DOHH2 (cell line): ENCODE data around the gene S100A14.

Experiments
- H3F3A ChIP-seq: fragments of 200-600 bp; sonication (generic), shearing (Covaris generic); 2 replicates; pipeline ENCODE4 v1.6.0; 2016; ENCODE audit warnings: antibody characterized with exemption, mild to moderate bottlenecking; ENCODE audit not compliant: control insufficient read depth, insufficient read depth
- H3K27ac ChIP-seq: fragments of 200-600 bp; sonication (generic); 2 replicates; pipeline ENCODE4 v1.5.1; 2014; ENCODE audit warnings: low read depth, mild to moderate bottlenecking, low read length, moderate library complexity
- H3K27me3 ChIP-seq: fragments of 200-600 bp; sonication (generic); 2 replicates; pipeline ENCODE4 v1.6.1; 2014; ENCODE audit warnings: mild to moderate bottlenecking, low read length, mixed read lengths; ENCODE audit not compliant: control insufficient read depth
- H3K36me3 ChIP-seq: fragments of 200-600 bp; sonication (generic); 2 replicates; pipeline ENCODE4 v1.6.1; 2014; ENCODE audit warnings: mild to moderate bottlenecking, low read length, moderate library complexity, mixed read lengths; ENCODE audit not compliant: control insufficient read depth
- H3K4me1 ChIP-seq: fragments of 200-600 bp; sonication (generic); 2 replicates; pipeline ENCODE4 v1.6.1; 2014; ENCODE audit warnings: mild to moderate bottlenecking, low read length, mixed read lengths; ENCODE audit not compliant: control insufficient read depth
- H3K4me2 ChIP-seq: fragments of 200-600 bp; sonication (generic); 2 replicates; pipeline ENCODE4 v1.6.0; 2014; ENCODE audit warnings: mild to moderate bottlenecking, low read length, moderate library complexity
- H3K4me3 ChIP-seq: fragments of 200-600 bp; sonication (generic); 2 replicates; pipeline ENCODE4 v1.5.1; 2014; ENCODE audit warnings: mild to moderate bottlenecking, low read length, mixed read lengths
- H3K79me2 ChIP-seq: fragments of 200-600 bp; sonication (generic); 2 replicates; pipeline ENCODE4 v1.6.1; 2014; ENCODE audit warnings: mild to moderate bottlenecking, low read length, mixed read lengths; ENCODE audit not compliant: control insufficient read depth
- H3K9me2 ChIP-seq: fragments of 200-600 bp; sonication (generic); replicated peaks from 2 replicates; pipeline ENCODE4 v1.6.1; 2014; ENCODE audit warnings: mild to moderate bottlenecking, low read length, mixed read lengths; ENCODE audit not compliant: control insufficient read depth
- H3K9me3 ChIP-seq: fragments of 200-600 bp; sonication (generic); 2 replicates; pipeline ENCODE4 v1.6.1; 2014; ENCODE audit warnings: antibody characterized with exemption, low read length, mixed read lengths; ENCODE audit not compliant: control insufficient read depth, insufficient read depth
- H4K20me1 ChIP-seq: fragments of 200-600 bp; sonication (generic); 2 replicates; pipeline ENCODE4 v1.6.0; 2014; ENCODE audit warnings: low read depth, mild to moderate bottlenecking, antibody characterized with exemption, low read length, moderate library complexity; ENCODE audit not compliant: control insufficient read depth, insufficient read depth
- CTCF ChIP-seq: fragments of 200-600 bp; sonication (generic); IDR thresholded peaks from one replicate; pipeline ENCODE4 v1.5.1; 2014; ENCODE audit warnings: antibody characterized with exemption, mild to moderate bottlenecking, low read depth, low read length; ENCODE audit not compliant: poor library complexity, severe bottlenecking
- EZH2phosphoT487 ChIP-seq: fragments of 200-600 bp; sonication (generic); IDR thresholded peaks from 2 replicates; pipeline ENCODE4 v1.6.1; 2017; ENCODE audit warnings: borderline replicate concordance, mild to moderate bottlenecking, antibody characterized with exemption, low read length, moderate library complexity, mixed read lengths

Gene S100A14

DNA sequence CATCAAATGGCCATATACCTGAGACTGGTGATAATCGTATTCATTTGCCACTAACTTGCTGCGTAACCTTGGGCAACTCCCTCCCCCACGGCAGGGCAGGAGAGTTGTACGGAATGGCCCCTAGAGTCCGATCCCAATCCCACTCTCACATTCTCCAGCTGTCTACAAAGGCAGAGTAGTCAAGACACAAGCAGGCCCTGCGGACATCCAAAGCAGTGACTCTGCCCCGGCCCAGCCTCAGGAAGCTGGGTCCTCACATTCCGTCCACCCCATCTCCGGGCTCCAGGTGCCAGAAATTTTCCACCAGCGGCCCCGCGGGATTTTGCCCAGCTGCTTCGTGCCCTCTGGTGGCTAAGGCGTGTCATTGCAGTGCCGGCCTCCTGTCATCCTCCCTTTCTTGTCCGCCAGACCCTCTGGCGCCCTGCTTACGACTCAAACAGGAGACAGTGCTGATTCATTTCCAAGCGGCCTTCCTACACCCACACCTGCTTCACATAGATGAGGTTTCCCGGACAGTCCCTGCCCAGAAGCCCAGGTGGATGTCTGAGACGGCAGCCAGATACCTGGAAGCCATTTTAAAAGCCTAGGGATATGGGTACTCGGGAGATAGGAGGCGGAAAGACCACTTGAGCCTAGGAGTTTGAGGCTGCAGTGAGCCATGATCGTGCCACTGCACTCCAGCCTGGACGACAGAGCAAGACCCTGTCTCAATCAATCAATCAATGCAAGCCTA lies 47.6 kb downstream of the S100A14 start:
- Histone ChIP-seq H3K4me3 (no peak overlapping the region), H3K4me2 (peak overlapping the region; percentile 12), H3K9me3 (no peaks in the 10 kb centered on the region), H3K36me3 (no peaks in the 10 kb centered on the region), H3K4me1 (peaks cover 6% of the 10 kb centered on the region), H4K20me1 (no peaks in the 10 kb centered on the region), H3K27ac (no peak overlapping the region), H3K79me2 (no peaks in the 10 kb centered on the region), H3K9me2 (no peaks in the 10 kb centered on the region), H3F3A (no peaks in the 10 kb centered on the region), H3K27me3 (no peaks in the 10 kb centered on the region)
- TF ChIP-seq CTCF (peak; percentile 92), EZH2phosphoT487 (no peak)

DNA sequence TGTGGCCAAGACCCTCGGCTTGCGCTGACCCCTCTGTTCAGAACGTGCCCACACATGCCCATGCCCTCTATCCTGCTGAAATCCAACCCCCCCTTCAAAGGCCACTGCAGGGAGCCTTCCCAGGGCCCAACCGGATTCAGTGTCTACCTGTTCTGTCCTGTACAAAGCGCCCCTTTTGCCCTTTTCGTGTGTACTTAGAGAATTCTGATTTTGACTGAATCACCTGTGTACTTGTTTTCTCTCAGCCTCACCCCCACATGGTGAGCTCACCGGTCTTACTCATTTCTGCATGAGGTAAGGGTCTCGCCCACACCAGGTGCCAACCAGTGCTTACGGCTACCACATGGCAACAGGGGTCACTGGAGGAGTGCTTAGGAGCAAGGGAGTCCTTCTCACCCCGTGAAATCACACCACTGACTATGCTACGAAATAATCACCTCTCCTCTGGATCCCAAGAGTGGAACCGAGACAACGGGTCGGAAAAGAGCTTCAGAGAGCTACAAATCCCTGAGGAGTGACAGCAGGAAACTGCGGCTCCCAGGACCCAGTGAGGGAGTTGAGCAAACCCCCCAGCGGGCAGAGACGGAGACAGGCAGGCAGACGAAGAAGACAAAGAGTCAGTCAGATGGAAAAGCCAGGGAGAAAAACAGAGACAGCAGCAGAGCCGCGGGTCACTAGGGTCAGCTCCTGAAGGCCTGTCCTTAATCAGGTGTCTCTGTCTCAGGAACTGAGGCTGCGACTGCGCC lies 48.3 kb downstream of the S100A14 start:
- Histone ChIP-seq H3F3A (no peaks in the 10 kb centered on the region), H3K9me2 (no peaks in the 10 kb centered on the region), H3K79me2 (no peaks in the 10 kb centered on the region), H3K4me1 (peaks cover 6% of the 10 kb centered on the region), H3K4me2 (no peak overlapping the region), H3K9me3 (no peaks in the 10 kb centered on the region), H4K20me1 (no peaks in the 10 kb centered on the region), H3K36me3 (no peaks in the 10 kb centered on the region), H3K27ac (no peak overlapping the region), H3K27me3 (no peaks in the 10 kb centered on the region), H3K4me3 (no peak overlapping the region)
- TF ChIP-seq EZH2phosphoT487 (no peak), CTCF (no peak)

GRCh38 chr1:153566414-153567371 lies 49.4 kb downstream of the S100A14 start:
- H3K4me3 ChIP-seq: no peak overlapping the region
- no peaks in the 10 kb centered on the region for H3K9me3 ChIP-seq
- H3K4me1 ChIP-seq: peaks cover 6% of the 10 kb centered on the region
- H3K36me3 ChIP-seq: no peaks in the 10 kb centered on the region
- no peak for TF ChIP-seq EZH2phosphoT487
- no peak for TF ChIP-seq CTCF
- no peak overlapping the region for H3K4me2 ChIP-seq
- H3F3A ChIP-seq: no peaks in the 10 kb centered on the region
- no peaks in the 10 kb centered on the region for H3K27me3 ChIP-seq
- no peak overlapping the region for H3K27ac ChIP-seq
- no peaks in the 10 kb centered on the region for H4K20me1 ChIP-seq
- no peaks in the 10 kb centered on the region for H3K79me2 ChIP-seq
- H3K9me2 ChIP-seq: no peaks in the 10 kb centered on the region
